Hematopoietic multipotent progenitor cell treated with erythropoietin and hydrocortisone succinate and interleukin-3 and kit ligand, for 4 days (in vitro differentiated cells): ENCODE measurements around the gene TTK.
A peak's percentile ranks its signal among the peaks of the same experiment; 100 is the strongest.
"Not testable (repeated sequence)": the region's sequence is repeated elsewhere in the genome, so short reads cannot be mapped to it uniquely, and the experiment has no call there.

Experiments
- DNase-seq: peaks from one replicate; pipeline ENCODE4 v3.0.0-alpha.2; 2015

Gene TTK

DNA sequence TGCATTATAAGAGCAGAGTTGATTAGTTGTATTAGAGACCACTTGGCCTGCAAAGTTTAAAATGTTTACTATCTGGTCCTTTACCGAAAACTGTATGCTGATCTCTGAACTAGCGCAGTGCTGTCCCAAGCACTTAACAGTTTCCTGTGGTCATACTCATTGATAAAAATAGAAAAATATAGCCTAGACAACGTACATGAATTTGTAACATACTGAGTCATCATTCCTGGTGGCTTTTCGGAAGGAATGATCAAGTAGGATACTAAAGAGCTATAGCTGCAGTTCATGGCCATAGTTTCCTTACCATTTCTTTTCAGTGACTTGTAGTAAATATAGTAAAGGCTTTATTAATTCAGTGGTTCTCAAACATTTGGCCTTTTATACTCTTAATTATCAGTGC, 18.4 kb downstream of the TTK start:
- DNase-seq: peak; percentile 7

- no peak for DNase-seq
Observed at GRCh38 chr6:80028589-80028988, 24.1 kb downstream of the TTK start.

GRCh38 chr6:80029470-80029869, 25.0 kb downstream of the TTK start:
- no peak for DNase-seq

DNA sequence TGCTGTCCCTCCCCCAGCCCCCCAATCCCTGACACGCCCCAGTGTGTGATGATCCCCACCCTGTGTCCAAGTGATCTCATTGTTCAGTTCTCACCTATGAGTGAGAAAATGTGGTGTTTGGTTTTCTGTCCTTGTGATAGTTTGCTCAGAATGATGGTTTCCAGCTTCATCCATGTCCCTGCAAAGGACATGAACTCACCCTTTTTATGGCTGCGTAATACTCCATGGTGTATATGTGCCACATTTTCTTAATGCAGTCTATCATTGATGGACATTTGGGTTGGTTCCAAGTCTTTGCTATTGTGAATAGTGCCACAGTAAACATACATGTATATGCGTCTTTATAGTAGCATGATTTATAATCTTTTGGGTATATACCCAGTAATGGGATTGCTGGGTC, 43.8 kb downstream of the TTK start:
- not testable (repeated sequence) for DNase-seq

DNA sequence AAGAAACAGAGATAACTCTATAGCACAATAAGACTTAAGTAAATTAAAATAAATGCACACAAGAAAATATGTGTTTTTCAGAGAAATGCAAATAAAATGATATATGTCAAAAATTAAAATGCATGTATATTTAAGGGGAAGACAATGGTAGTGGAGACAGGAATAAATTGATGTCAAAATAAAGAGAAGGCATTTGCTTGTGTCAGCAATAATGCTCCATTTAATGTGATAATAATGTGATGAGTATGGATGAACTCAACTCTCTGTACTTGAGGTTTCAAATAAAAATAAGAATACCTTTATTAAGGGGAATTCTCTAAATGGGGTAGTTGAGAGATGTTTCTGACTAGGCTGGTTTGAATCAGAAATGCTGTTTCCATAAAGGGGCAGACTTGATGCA, 56.3 kb downstream of the TTK start:
- DNase-seq: no peak

DNA sequence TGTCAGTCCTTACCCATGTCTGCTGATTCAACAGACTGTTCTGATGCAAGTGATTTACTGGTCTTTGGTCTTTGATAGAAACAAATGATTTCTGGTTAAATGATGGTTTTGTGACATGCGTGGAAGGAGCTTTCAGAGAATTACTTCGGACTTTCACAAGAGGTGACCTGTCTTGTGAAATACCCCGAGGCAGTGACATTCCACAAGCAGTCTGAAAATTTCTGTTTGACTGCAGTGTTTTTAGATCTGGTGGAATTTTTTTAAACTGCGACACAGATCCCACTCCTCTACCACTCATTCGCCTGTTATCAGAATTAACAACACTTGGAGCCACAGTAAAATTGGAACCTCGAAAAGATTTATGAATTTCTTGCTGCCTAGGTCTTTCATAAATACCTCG, 63.7 kb downstream of the TTK start:
- DNase-seq: not testable (repeated sequence)

GRCh38 chr6:80070431-80070830, 66.0 kb downstream of the TTK start:
- not testable (repeated sequence) for DNase-seq

DNA sequence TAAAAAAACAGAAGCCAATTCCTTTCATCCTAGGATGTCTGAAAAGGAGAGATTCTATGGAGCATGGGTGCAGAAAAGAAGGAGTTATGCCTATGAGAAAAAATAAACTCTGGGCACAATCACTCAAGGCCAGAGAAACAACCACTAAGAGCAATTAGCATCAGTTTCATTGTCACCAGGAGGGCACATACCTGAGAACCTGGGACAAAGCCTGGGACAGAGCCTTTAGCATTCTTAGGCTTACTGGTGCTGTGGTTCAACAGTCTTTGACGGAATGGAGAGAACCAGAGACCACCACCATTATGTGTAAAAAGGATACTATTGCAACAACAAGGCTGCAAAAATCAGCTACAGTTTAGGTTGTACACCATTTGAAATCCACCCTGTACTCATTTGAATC, 72.6 kb downstream of the TTK start:
- no peak for DNase-seq

GRCh38 chr6:80088637-80089036, 84.2 kb downstream of the TTK start:
- no peak for DNase-seq

- DNase-seq: no peak
Observed at GRCh38 chr6:80091506-80091905, 87.1 kb downstream of the TTK start.
